ENCODE data around the gene FSTL4.

FSTL4 gene

DNA sequence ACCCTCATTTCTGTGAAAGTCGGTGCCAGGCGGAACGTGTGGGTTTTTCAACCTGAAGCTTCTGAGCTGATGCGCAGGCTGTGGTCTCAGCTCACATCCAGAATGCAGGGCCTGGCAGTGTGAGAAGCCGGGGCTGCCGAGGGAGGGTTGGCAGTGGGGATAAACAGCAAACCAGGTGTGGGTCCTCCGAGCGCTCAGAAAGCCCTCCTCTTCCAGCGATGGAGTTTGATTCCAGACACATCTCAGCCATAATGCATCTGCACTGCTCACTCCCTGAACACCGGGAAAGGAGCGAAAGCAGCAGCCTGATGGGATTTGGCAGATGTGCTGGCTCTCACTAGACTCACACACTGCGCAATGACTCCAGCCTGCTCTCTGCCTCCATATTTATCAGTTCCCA, 280.4 kb downstream of the FSTL4 start:
- Histone ChIP-seq H3K27ac (ENCODE audit: low read depth in 2 of 2, low read length in 2 of 2) (no peak overlapping the region), H3K36me3 (ENCODE audit: control insufficient read depth in 2 of 2, insufficient read depth in 2 of 2, low read length in 2 of 2) (no peaks in the 10 kb centered on the region), H3K4me3 (ENCODE audit: low read length in 2 of 2) (no peak overlapping the region), H3K4me1 (ENCODE audit: control insufficient read depth in 2 of 2, insufficient read depth in 2 of 2, low read length in 2 of 2) (no peaks in the 10 kb centered on the region), H3K9ac (ENCODE audit: low read depth in 1 of 2, low read length in 2 of 2) (no peak overlapping the region), H3K27me3 (ENCODE audit: control insufficient read depth in 2 of 2, insufficient read depth in 2 of 2, low read length in 2 of 2) (peaks cover 0 to 2% of the 10 kb centered on the region in 2 donors), H3K9me3 (ENCODE audit: control insufficient read depth in 2 of 2, low read length in 2 of 2) (no peaks in the 10 kb centered on the region)

DNA sequence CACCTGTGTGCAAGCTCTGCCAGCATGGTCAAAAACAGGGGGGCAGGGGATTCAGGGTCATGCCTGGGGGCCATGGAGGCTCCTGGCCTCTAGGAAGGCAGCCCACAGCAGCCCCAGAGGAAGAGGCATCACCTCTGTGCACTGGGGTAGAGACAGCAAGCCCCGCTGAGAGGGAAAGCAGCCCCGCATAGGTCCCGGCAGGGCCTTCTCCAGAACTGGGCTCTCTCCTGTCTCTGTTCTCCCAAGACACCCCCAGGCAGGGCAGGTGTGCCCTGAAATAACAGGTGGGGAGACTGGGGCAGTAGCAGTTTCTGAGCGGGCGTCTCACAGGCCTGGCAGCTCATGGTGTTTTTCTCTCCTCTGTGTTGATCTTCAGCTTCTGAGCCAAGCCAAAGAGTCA, 281.4 kb downstream of the FSTL4 start:
- Histone ChIP-seq H3K9me3 (ENCODE audit: control insufficient read depth in 2 of 2, low read length in 2 of 2) (no peaks in the 10 kb centered on the region), H3K27ac (ENCODE audit: low read depth in 2 of 2, low read length in 2 of 2) (no peak overlapping the region), H3K27me3 (ENCODE audit: control insufficient read depth in 2 of 2, insufficient read depth in 2 of 2, low read length in 2 of 2) (peaks cover 0 to 2% of the 10 kb centered on the region in 2 donors), H3K4me3 (ENCODE audit: low read length in 2 of 2) (no peak overlapping the region), H3K4me1 (ENCODE audit: control insufficient read depth in 2 of 2, insufficient read depth in 2 of 2, low read length in 2 of 2) (no peaks in the 10 kb centered on the region), H3K9ac (ENCODE audit: low read depth in 1 of 2, low read length in 2 of 2) (no peak overlapping the region), H3K36me3 (ENCODE audit: control insufficient read depth in 2 of 2, insufficient read depth in 2 of 2, low read length in 2 of 2) (no peaks in the 10 kb centered on the region)

- Histone ChIP-seq H3K9ac (ENCODE audit: low read depth in 1 of 2, low read length in 2 of 2) (no peak overlapping the region), H3K27me3 (ENCODE audit: control insufficient read depth in 2 of 2, insufficient read depth in 2 of 2, low read length in 2 of 2) (peaks cover 0 to 2% of the 10 kb centered on the region in 2 donors), H3K36me3 (ENCODE audit: control insufficient read depth in 2 of 2, insufficient read depth in 2 of 2, low read length in 2 of 2) (no peaks in the 10 kb centered on the region), H3K27ac (ENCODE audit: low read depth in 2 of 2, low read length in 2 of 2) (no peak overlapping the region), H3K4me3 (ENCODE audit: low read length in 2 of 2) (no peak overlapping the region), H3K9me3 (ENCODE audit: control insufficient read depth in 2 of 2, low read length in 2 of 2) (no peaks in the 10 kb centered on the region), H3K4me1 (ENCODE audit: control insufficient read depth in 2 of 2, insufficient read depth in 2 of 2, low read length in 2 of 2) (no peaks in the 10 kb centered on the region)
Measured at GRCh38 chr5:133328800-133329199, 283.5 kb downstream of the FSTL4 start.

DNA sequence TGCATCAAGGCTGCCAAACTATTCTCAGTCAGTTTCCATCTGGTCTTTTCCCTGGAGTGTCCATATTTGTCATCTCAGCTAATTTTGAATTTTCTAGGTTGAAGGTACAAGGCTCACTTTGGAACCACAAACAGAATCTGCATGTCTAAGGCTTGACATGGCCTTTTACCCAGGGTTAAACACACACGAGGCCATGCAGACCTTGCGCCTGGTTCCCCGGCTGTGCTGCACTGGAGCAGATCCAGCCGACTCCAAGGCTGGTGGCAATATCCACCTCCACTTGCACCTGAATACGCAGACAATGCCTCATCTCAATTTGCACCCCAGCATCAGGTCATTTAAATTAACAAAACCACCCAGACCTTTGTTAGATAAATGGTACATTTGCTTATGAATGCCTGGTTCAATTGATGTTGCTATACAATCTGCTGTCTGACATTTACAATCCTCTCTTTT, 284.4 kb downstream of the FSTL4 start:
- Histone ChIP-seq H3K27me3 (ENCODE audit: control insufficient read depth in 2 of 2, insufficient read depth in 2 of 2, low read length in 2 of 2) (peaks cover 0 to 2% of the 10 kb centered on the region in 2 donors), H3K9ac (ENCODE audit: low read depth in 1 of 2, low read length in 2 of 2) (no peak overlapping the region), H3K9me3 (ENCODE audit: control insufficient read depth in 2 of 2, low read length in 2 of 2) (no peaks in the 10 kb centered on the region), H3K4me1 (ENCODE audit: control insufficient read depth in 2 of 2, insufficient read depth in 2 of 2, low read length in 2 of 2) (no peaks in the 10 kb centered on the region), H3K4me3 (ENCODE audit: low read length in 2 of 2) (no peak overlapping the region), H3K27ac (ENCODE audit: low read depth in 2 of 2, low read length in 2 of 2) (no peak overlapping the region), H3K36me3 (ENCODE audit: control insufficient read depth in 2 of 2, insufficient read depth in 2 of 2, low read length in 2 of 2) (no peaks in the 10 kb centered on the region)

DNA sequence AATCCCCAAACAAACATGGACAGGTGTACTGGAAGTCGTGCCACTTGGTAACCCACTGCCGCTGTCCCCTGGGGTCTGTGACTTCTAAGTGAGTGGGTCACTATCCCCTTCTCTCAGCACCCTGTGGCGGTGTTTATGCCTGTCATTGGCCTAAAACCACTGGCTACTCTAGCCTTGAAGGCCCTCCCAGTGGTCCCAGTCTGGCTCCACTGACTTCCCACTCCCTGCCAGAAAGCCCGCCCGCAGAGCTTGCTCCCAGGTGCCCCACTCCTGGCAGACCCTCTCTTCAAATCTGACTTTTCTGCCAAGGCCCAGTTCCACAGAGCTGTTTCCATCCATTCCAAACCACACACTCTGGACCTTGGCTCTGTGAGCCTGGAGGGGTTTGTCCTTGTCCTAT, 286.0 kb downstream of the FSTL4 start:
- H3K27ac ChIP-seq (ENCODE audit: low read depth in 2 of 2, low read length in 2 of 2), result no peak overlapping the region
- no peak overlapping the region for H3K9ac ChIP-seq (ENCODE audit: low read depth in 1 of 2, low read length in 2 of 2)
- H3K9me3 ChIP-seq (ENCODE audit: control insufficient read depth in 2 of 2, low read length in 2 of 2), result no peaks in the 10 kb centered on the region
- no peak overlapping the region for H3K4me3 ChIP-seq (ENCODE audit: low read length in 2 of 2)
- no peaks in the 10 kb centered on the region for H3K4me1 ChIP-seq (ENCODE audit: control insufficient read depth in 2 of 2, insufficient read depth in 2 of 2, low read length in 2 of 2)
- peaks cover 0 to 2% of the 10 kb centered on the region in 2 donors for H3K27me3 ChIP-seq (ENCODE audit: control insufficient read depth in 2 of 2, insufficient read depth in 2 of 2, low read length in 2 of 2)
- H3K36me3 ChIP-seq (ENCODE audit: control insufficient read depth in 2 of 2, insufficient read depth in 2 of 2, low read length in 2 of 2), result no peaks in the 10 kb centered on the region

- Histone ChIP-seq H3K27me3 (ENCODE audit: control insufficient read depth in 2 of 2, insufficient read depth in 2 of 2, low read length in 2 of 2) (peaks cover 0 to 2% of the 10 kb centered on the region in 2 donors), H3K9me3 (ENCODE audit: control insufficient read depth in 2 of 2, low read length in 2 of 2) (no peaks in the 10 kb centered on the region), H3K4me1 (ENCODE audit: control insufficient read depth in 2 of 2, insufficient read depth in 2 of 2, low read length in 2 of 2) (no peaks in the 10 kb centered on the region), H3K9ac (ENCODE audit: low read depth in 1 of 2, low read length in 2 of 2) (no peak overlapping the region), H3K27ac (ENCODE audit: low read depth in 2 of 2, low read length in 2 of 2) (no peak overlapping the region), H3K36me3 (ENCODE audit: control insufficient read depth in 2 of 2, insufficient read depth in 2 of 2, low read length in 2 of 2) (no peaks in the 10 kb centered on the region), H3K4me3 (ENCODE audit: low read length in 2 of 2) (no peak overlapping the region)
Measured at GRCh38 chr5:133325864-133326263, 286.5 kb downstream of the FSTL4 start.

GRCh38 chr5:133324926-133325325, 287.4 kb downstream of the FSTL4 start:
- Histone ChIP-seq H3K27ac (ENCODE audit: low read depth in 2 of 2, low read length in 2 of 2) (no peak overlapping the region), H3K27me3 (ENCODE audit: control insufficient read depth in 2 of 2, insufficient read depth in 2 of 2, low read length in 2 of 2) (peaks cover 0 to 2% of the 10 kb centered on the region in 2 donors), H3K4me1 (ENCODE audit: control insufficient read depth in 2 of 2, insufficient read depth in 2 of 2, low read length in 2 of 2) (no peaks in the 10 kb centered on the region), H3K36me3 (ENCODE audit: control insufficient read depth in 2 of 2, insufficient read depth in 2 of 2, low read length in 2 of 2) (no peaks in the 10 kb centered on the region), H3K9me3 (ENCODE audit: control insufficient read depth in 2 of 2, low read length in 2 of 2) (no peaks in the 10 kb centered on the region), H3K4me3 (ENCODE audit: low read length in 2 of 2) (no peak overlapping the region), H3K9ac (ENCODE audit: low read depth in 1 of 2, low read length in 2 of 2) (no peak overlapping the region)

DNA sequence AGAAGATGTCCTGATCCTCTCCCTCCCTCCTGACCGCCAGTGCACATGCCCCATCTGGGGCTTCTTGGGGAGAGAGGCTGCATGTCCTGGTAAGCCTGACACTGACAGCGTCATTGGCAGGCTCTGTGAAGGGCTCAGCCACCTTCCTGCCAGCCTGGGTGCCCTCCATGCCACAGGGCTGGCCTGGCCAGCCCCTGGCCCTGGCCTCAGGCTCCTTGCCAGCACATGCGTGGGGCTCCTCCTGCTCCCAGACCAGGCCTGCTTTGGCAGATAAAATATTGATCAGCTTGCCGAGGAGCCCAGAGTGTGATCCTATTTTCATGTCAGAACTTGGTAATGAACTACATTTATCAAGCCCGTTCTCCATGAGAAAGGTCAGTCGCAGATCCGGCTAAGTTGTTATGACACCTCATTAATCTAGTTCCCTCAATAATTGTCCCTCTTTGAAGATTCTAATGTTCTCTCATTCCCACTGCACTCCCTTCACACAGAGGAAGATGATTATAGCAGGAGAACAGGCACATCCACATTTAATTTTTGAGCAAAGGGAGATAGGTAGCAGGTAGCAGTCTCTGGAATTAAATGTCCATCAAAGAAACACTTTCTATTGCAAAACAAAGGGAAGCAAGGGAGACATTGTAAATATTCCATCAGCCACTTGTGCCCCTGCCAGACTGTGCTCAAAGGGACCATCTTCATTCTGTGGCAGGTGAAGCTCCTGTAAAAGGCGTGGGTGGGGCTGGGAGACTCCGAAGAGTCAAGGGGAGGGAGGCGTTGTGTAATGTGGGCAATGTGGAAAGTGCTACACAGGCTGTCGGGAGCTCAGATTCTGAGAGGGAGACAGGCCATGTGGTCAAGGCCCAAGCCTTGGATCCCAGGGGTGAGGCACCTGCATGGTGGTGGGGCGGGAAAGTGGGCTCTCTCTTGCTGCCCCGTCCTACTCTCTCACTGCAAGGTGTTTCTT, 288.6 kb downstream of the FSTL4 start:
- Histone ChIP-seq H3K27ac (ENCODE audit: low read depth in 2 of 2, low read length in 2 of 2) (no peak overlapping the region), H3K27me3 (ENCODE audit: control insufficient read depth in 2 of 2, insufficient read depth in 2 of 2, low read length in 2 of 2) (no peaks in the 10 kb centered on the region), H3K9ac (ENCODE audit: low read depth in 1 of 2, low read length in 2 of 2) (no peak overlapping the region), H3K4me3 (ENCODE audit: low read length in 2 of 2) (no peak overlapping the region), H3K4me1 (ENCODE audit: control insufficient read depth in 2 of 2, insufficient read depth in 2 of 2, low read length in 2 of 2) (no peaks in the 10 kb centered on the region), H3K36me3 (ENCODE audit: control insufficient read depth in 2 of 2, insufficient read depth in 2 of 2, low read length in 2 of 2) (no peaks in the 10 kb centered on the region), H3K9me3 (ENCODE audit: control insufficient read depth in 2 of 2, low read length in 2 of 2) (no peaks in the 10 kb centered on the region)

GRCh38 chr5:133322743-133323142, 289.6 kb downstream of the FSTL4 start:
- Histone ChIP-seq H3K4me3 (ENCODE audit: low read length in 2 of 2) (no peak overlapping the region), H3K27me3 (ENCODE audit: control insufficient read depth in 2 of 2, insufficient read depth in 2 of 2, low read length in 2 of 2) (no peaks in the 10 kb centered on the region), H3K9me3 (ENCODE audit: control insufficient read depth in 2 of 2, low read length in 2 of 2) (no peaks in the 10 kb centered on the region), H3K9ac (ENCODE audit: low read depth in 1 of 2, low read length in 2 of 2) (no peak overlapping the region), H3K36me3 (ENCODE audit: control insufficient read depth in 2 of 2, insufficient read depth in 2 of 2, low read length in 2 of 2) (no peaks in the 10 kb centered on the region), H3K27ac (ENCODE audit: low read depth in 2 of 2, low read length in 2 of 2) (no peak overlapping the region), H3K4me1 (ENCODE audit: control insufficient read depth in 2 of 2, insufficient read depth in 2 of 2, low read length in 2 of 2) (no peaks in the 10 kb centered on the region)

DNA sequence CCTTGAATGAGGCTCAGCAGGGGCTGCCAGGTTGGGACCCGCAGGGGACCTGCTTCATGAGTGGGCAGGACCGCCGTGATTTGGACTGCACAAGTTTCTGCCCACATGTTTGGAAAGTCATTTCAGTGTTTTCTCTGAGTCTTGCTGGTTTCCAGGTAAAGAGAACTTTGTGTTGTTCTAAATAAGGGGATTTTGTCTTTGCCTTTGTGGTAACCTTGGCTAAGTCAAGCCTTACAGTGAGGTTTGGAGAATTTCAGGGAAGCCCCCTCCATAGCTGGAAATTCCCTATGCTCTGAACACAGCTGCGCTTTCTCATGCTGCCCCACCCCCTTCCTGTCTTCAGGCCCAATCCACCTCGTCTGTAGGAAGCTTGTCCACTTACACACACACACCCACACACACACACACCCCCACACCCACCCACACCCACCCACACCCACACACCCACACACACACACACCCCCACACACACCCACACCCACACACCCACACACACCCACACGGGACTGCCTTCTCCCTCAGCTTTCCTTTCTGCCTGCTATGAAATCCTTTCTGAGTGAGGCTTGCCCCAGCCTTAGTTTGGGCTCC, 290.4 kb downstream of the FSTL4 start:
- Histone ChIP-seq H3K9ac (ENCODE audit: low read depth in 1 of 2, low read length in 2 of 2) (no peak overlapping the region), H3K4me1 (ENCODE audit: control insufficient read depth in 2 of 2, insufficient read depth in 2 of 2, low read length in 2 of 2) (no peaks in the 10 kb centered on the region), H3K36me3 (ENCODE audit: control insufficient read depth in 2 of 2, insufficient read depth in 2 of 2, low read length in 2 of 2) (no peaks in the 10 kb centered on the region), H3K4me3 (ENCODE audit: low read length in 2 of 2) (no peak overlapping the region), H3K27me3 (ENCODE audit: control insufficient read depth in 2 of 2, insufficient read depth in 2 of 2, low read length in 2 of 2) (no peaks in the 10 kb centered on the region), H3K27ac (ENCODE audit: low read depth in 2 of 2, low read length in 2 of 2) (no peak overlapping the region), H3K9me3 (ENCODE audit: control insufficient read depth in 2 of 2, low read length in 2 of 2) (no peaks in the 10 kb centered on the region)

Data from mucosa of rectum (tissue), 2 donors.